ENCODE measurements around the gene STOM. TPM values are rescaled to one million over a fixed set of nuclear protein-coding genes. Genes with fewer than 3 reads are reported as not detected.

STOM gene
- total RNA-seq, 1 experiment from 2014 or later: 7.6 TPM

GRCh38 chr9:121302341-121302740, 67.7 kb downstream of the STOM start:
- H3K79me2 ChIP-seq (ENCODE audit: low read depth): no peaks in the 10 kb centered on the region
- POLR2A ChIA-PET (ENCODE audit: unreplicated experiment): no interaction called here
- H2AFZ ChIP-seq: no peak overlapping the region
- H3K27me3 ChIP-seq (ENCODE audit: insufficient read depth, low read depth): no peaks in the 10 kb centered on the region
- no peaks in the 10 kb centered on the region for H3K9me2 ChIP-seq (ENCODE audit: insufficient read depth)
- no peak for DNase-seq
- H3K4me3 ChIP-seq: no peak overlapping the region
- H3F3A ChIP-seq (ENCODE audit: insufficient read depth, low read depth): peaks cover 4% of the 10 kb centered on the region
- H3K4me2 ChIP-seq: no peak overlapping the region
- H4K20me1 ChIP-seq (ENCODE audit: insufficient read depth): no peaks in the 10 kb centered on the region
- no peaks in the 10 kb centered on the region for H3K9me3 ChIP-seq (ENCODE audit: insufficient read depth, low read depth)
- H3K27ac ChIP-seq: no peak overlapping the region
- BruUV-seq (replicated peaks): no TSS peak
- intact Hi-C loops (cut with micrococcal nuclease; ENCODE audit: unreplicated experiment): no loop called here
- no peaks in the 10 kb centered on the region for H3K36me3 ChIP-seq (ENCODE audit: low read depth)
- CTCF ChIA-PET: no interaction called here
- peaks cover 15% of the 10 kb centered on the region for H3K4me1 ChIP-seq (replicated peaks; ENCODE audit: insufficient read depth)
- no peak for TF ChIP-seq EZH2 (IDR thresholded peaks at IDR 0.05; ENCODE audit: low read depth)
- TF ChIP-seq, protein P1, sequence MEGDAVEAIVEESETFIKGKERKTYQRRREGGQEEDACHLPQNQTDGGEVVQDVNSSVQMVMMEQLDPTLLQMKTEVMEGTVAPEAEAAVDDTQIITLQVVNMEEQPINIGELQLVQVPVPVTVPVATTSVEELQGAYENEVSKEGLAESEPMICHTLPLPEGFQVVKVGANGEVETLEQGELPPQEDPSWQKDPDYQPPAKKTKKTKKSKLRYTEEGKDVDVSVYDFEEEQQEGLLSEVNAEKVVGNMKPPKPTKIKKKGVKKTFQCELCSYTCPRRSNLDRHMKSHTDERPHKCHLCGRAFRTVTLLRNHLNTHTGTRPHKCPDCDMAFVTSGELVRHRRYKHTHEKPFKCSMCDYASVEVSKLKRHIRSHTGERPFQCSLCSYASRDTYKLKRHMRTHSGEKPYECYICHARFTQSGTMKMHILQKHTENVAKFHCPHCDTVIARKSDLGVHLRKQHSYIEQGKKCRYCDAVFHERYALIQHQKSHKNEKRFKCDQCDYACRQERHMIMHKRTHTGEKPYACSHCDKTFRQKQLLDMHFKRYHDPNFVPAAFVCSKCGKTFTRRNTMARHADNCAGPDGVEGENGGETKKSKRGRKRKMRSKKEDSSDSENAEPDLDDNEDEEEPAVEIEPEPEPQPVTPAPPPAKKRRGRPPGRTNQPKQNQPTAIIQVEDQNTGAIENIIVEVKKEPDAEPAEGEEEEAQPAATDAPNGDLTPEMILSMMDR (conservative IDR thresholded peaks at IDR 0.05): no peak

DNA sequence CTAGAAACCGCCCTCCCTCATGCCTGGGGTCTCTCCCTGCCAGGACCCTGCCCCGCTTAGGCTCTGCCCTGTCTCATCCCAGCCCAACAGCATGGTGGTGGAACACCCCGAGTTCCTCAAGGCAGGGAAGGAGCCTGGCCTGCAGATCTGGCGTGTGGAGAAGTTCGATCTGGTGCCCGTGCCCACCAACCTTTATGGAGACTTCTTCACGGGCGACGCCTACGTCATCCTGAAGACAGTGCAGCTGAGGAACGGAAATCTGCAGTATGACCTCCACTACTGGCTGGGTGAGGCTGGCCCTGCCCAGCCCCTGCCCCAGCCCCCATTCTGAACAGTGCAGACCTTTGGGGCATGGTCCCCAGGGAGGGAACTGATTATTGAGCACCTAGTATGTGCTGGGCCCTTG, 68.2 kb downstream of the STOM start:
- Histone ChIP-seq H2AFZ (no peak overlapping the region), H3K4me3 (no peak overlapping the region), H3K9me3 (ENCODE audit: insufficient read depth, low read depth) (no peaks in the 10 kb centered on the region), H3K27ac (no peak overlapping the region), H3K79me2 (ENCODE audit: low read depth) (no peaks in the 10 kb centered on the region), H3K27me3 (ENCODE audit: insufficient read depth, low read depth) (no peaks in the 10 kb centered on the region), H3K36me3 (ENCODE audit: low read depth) (no peaks in the 10 kb centered on the region), H4K20me1 (ENCODE audit: insufficient read depth) (no peaks in the 10 kb centered on the region), H3K4me1 (replicated peaks; ENCODE audit: insufficient read depth) (peaks cover 15% of the 10 kb centered on the region), H3F3A (ENCODE audit: insufficient read depth, low read depth) (peaks cover 6% of the 10 kb centered on the region), H3K9me2 (ENCODE audit: insufficient read depth) (no peaks in the 10 kb centered on the region), H3K4me2 (no peak overlapping the region)
- ChIA-PET POLR2A (ENCODE audit: unreplicated experiment) (no interaction called here), CTCF (no interaction called here)
- DNase-seq: no peak
- intact Hi-C loops (cut with micrococcal nuclease; ENCODE audit: unreplicated experiment): no loop called here
- BruUV-seq (replicated peaks): no TSS peak
- TF ChIP-seq EZH2 (IDR thresholded peaks at IDR 0.05; ENCODE audit: low read depth): no peak
- TF ChIP-seq, protein P1 (conservative IDR thresholded peaks at IDR 0.05): no peak

DNA sequence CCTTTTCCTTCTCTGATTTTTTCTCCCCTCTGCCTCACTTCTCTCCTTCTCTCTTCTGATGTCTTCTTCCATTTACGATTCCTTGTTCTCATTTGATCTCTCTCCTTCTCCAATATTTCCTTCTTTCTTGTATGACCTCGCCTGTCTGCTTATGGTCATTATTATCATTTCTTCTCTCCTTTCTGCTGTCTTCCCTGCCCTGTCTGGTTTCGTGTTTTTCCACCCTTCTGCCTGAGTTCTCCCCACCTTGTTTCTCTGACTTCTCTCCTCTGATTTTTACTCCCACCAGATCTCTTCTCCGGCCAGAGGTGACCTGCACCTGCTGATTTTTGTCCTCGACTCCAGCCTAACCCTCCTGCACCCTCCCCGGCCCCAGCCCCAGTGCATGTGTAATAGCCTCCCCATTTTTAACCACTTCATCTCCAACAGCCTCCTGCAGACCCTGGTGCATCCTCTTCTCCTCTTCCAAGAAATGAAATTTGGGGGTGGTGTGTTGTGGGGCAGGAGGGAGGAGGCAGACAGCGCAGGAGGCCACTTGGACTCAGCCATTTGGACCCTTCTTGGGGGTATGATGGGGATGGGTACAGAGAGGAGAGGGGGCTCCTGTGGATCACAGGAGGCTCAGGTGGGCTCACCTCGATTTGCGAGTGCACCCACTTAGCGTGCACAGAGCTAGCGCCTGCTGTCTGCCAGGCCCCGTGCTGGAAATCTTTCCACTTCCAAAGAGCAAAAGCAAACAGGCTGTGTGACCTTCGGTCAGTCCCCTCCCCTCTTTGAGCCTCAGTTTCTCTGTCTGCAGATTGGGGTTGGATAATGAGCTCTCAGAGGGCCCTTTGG, 69.5 kb downstream of the STOM start:
- Histone ChIP-seq H3K9me2 (ENCODE audit: insufficient read depth) (no peaks in the 10 kb centered on the region), H2AFZ (peak overlapping the region; percentile 80), H3F3A (ENCODE audit: insufficient read depth, low read depth) (peaks cover 7% of the 10 kb centered on the region), H3K4me1 (replicated peaks; ENCODE audit: insufficient read depth) (peaks cover 16% of the 10 kb centered on the region), H3K36me3 (ENCODE audit: low read depth) (no peaks in the 10 kb centered on the region), H3K4me2 (peak overlapping the region; percentile 87), H3K27me3 (ENCODE audit: insufficient read depth, low read depth) (no peaks in the 10 kb centered on the region), H3K4me3 (peak overlapping the region; percentile 59), H3K79me2 (ENCODE audit: low read depth) (no peaks in the 10 kb centered on the region), H3K9me3 (ENCODE audit: insufficient read depth, low read depth) (no peaks in the 10 kb centered on the region), H3K27ac (no peak overlapping the region), H4K20me1 (ENCODE audit: insufficient read depth) (no peaks in the 10 kb centered on the region)
- no peak for TF ChIP-seq EZH2 (IDR thresholded peaks at IDR 0.05; ENCODE audit: low read depth)
- TF ChIP-seq, protein P1 (conservative IDR thresholded peaks at IDR 0.05): no peak
- ChIA-PET CTCF (no interaction called here), POLR2A (ENCODE audit: unreplicated experiment) (no interaction called here)
- no peak for DNase-seq
- intact Hi-C loops (cut with micrococcal nuclease; ENCODE audit: unreplicated experiment): no loop called here
- TSS peak; percentile 45 for BruUV-seq (replicated peaks)
